DMS79 treated with DMSO at 0.1 percent for 48 hours (cell line): Measurements from ENCODE around the gene DNLZ.
"Not testable (repeated sequence)": the region's sequence is repeated elsewhere in the genome, so short reads cannot be mapped to it uniquely, and the experiment has no call there.

Experiments
- DNase-seq: peaks from one replicate; lab custom pipeline; 2025; lab: John Stamatoyannopoulos, UW

The DNLZ gene

GRCh38 chr9:136331030-136331429 is 32.5 kb downstream of the DNLZ start:
- no peak for DNase-seq

GRCh38 chr9:136330406-136330990 is 33.0 kb downstream of the DNLZ start:
- DNase-seq: no peak

- DNase-seq: no peak
Observed at GRCh38 chr9:136329636-136330405, 33.7 kb downstream of the DNLZ start.

- DNase-seq: no peak
Observed at GRCh38 chr9:136329211-136329627, 34.3 kb downstream of the DNLZ start.

- DNase-seq: peak; percentile 21
Observed at GRCh38 chr9:136328622-136329041, 34.9 kb downstream of the DNLZ start.

- DNase-seq: peak; percentile 9
Observed at GRCh38 chr9:136328011-136328621, 35.4 kb downstream of the DNLZ start.

- no peak for DNase-seq
Observed at GRCh38 chr9:136327304-136327974, 36.1 kb downstream of the DNLZ start, which contains the start of gene GPSM1. Gene GPSM1 (plus strand): TSS chr9:136327539. CDS start chr9:136327696, 157 bp downstream.

GRCh38 chr9:136326761-136327303 is 36.7 kb downstream of the DNLZ start:
- DNase-seq: no peak

- DNase-seq: no peak
Observed at GRCh38 chr9:136326061-136326760, 37.3 kb downstream of the DNLZ start.

GRCh38 chr9:136325358-136325757 is 38.2 kb downstream of the DNLZ start:
- no peak for DNase-seq

- DNase-seq: no peak
Observed at GRCh38 chr9:136324501-136325300, 38.8 kb downstream of the DNLZ start.

GRCh38 chr9:136323371-136323789 is 40.2 kb downstream of the DNLZ start:
- DNase-seq: peak; percentile 44

GRCh38 chr9:136322756-136323330 is 40.7 kb downstream of the DNLZ start:
- DNase-seq: no peak

GRCh38 chr9:136321561-136321960 is 42.0 kb downstream of the DNLZ start:
- DNase-seq: no peak

- DNase-seq: not testable (repeated sequence)
Observed at GRCh38 chr9:136320972-136321371, 42.6 kb downstream of the DNLZ start.

- DNase-seq: not testable (repeated sequence)
Observed at GRCh38 chr9:136319955-136320354, 43.6 kb downstream of the DNLZ start.

GRCh38 chr9:136319244-136319643 is 44.3 kb downstream of the DNLZ start:
- not testable (repeated sequence) for DNase-seq

GRCh38 chr9:136318776-136319241 is 44.7 kb downstream of the DNLZ start:
- no peak for DNase-seq

GRCh38 chr9:136318111-136318775 is 45.3 kb downstream of the DNLZ start:
- no peak for DNase-seq

GRCh38 chr9:136317695-136318094 is 45.8 kb downstream of the DNLZ start:
- no peak for DNase-seq
